Right renal cortex interstitium (tissue), 3 donors: ENCODE data around the gene C1orf185. TPM values are rescaled to one million over a fixed set of nuclear protein-coding genes. Genes with fewer than 3 reads are reported as not detected.
"Not testable (repeated sequence)": the region's sequence is repeated elsewhere in the genome, so short reads cannot be mapped to it uniquely, and the experiment has no call there.

ENCODE experiments used
- DNase-seq, 3 donors: peaks; one replicate each; pipeline ENCODE4 v3.0.0-alpha.2; 2013; ENCODE audit warnings: low read depth in 3 of 3, low spot score in 2 of 3
- polyA plus RNA-seq, 3 donors: library from polyadenylated mRNA; unstranded; fragments of 120-200 nt; gene quantifications; one replicate each; pipeline ENCODE4 v1.2.1, GENCODE V29; 2013; ENCODE audit not compliant: insufficient read length in 3 of 3

The C1orf185 gene
- not detected for polyA plus RNA-seq

DNA sequence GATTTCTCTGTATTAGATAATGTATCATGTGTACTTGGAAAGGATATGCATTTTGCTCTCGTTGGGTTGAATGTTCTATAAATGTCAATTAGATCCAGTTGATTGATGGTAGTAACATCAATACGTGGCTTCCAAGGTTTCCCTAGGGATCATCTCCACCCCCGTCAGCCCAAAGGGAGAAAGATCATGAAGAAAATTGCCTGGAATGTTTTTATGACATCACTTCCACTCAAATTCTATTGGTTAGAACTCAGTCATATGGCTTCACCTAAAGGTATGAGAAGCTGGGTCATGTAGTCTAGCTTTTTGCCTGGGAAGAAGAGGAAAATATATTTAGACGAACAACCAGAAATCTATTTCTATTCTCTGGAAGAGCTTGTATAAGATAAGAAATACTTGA lies at the start of gene C1orf185:
Gene C1orf185, plus strand, starts transcription at position 253 of the 400 bp plus-strand sequence. Its CDS starts 6 bp downstream, at position 259.
- no peak for DNase-seq

- no peak for DNase-seq
These were observed 43.2 kb upstream of the C1orf185 start for GRCh38 chr1:51058858-51059257.

- no peak for DNase-seq
These were observed 40.7 kb upstream of the C1orf185 start for GRCh38 chr1:51061231-51061918.

DNA sequence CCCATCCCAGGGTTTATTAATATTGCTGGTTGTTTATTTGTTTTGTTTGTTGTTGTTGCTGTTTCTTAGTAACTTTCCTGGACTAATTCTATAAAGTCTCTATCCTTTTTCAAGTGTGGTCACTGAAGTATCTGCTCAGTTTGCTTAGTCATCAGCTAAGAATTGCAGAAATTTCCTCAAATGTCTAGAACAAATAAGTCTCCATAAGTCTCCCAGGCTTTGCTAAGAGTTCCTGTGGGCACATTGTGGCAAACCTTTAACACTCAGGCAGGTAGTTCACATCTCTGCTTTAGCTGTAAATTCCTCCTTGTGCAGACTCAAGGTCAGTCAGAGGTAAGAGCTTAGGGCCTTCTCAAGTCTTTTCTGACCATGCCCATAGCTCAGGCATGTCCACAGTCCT lies 38.9 kb upstream of the C1orf185 start:
- DNase-seq, result no peak

- no peak for DNase-seq
These were observed 32.0 kb upstream of the C1orf185 start for GRCh38 chr1:51070011-51070410.

- no peak for DNase-seq
These were observed 31.4 kb upstream of the C1orf185 start for GRCh38 chr1:51070640-51071039.

GRCh38 chr1:51071291-51072042 lies 30.6 kb upstream of the C1orf185 start:
- DNase-seq, result no peak

DNA sequence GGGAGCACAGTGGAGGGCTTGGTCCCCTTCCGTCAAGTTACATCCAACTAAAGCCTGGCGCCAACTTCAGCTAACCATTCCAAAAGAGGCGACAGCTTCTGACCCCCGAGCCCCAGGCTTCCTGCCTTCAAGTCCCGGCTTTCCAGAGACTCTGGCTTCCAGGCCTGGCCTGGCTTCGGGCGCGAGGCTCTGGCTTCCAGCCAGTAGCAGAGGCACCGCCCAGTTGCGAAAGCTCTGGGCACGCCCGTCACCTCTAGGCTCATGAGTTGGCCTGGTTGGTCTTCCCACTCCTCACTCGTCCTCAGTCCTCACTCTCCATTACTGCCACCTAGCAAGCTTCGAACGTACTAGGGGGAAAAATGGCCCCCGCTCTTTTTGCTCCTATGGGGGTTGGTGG lies 30.0 kb upstream of the C1orf185 start:
- DNase-seq, result no peak

- DNase-seq, result no peak
These were observed 29.4 kb upstream of the C1orf185 start for GRCh38 chr1:51072651-51073050.

GRCh38 chr1:51073456-51073855 lies 28.6 kb upstream of the C1orf185 start:
- DNase-seq, result no peak

DNA sequence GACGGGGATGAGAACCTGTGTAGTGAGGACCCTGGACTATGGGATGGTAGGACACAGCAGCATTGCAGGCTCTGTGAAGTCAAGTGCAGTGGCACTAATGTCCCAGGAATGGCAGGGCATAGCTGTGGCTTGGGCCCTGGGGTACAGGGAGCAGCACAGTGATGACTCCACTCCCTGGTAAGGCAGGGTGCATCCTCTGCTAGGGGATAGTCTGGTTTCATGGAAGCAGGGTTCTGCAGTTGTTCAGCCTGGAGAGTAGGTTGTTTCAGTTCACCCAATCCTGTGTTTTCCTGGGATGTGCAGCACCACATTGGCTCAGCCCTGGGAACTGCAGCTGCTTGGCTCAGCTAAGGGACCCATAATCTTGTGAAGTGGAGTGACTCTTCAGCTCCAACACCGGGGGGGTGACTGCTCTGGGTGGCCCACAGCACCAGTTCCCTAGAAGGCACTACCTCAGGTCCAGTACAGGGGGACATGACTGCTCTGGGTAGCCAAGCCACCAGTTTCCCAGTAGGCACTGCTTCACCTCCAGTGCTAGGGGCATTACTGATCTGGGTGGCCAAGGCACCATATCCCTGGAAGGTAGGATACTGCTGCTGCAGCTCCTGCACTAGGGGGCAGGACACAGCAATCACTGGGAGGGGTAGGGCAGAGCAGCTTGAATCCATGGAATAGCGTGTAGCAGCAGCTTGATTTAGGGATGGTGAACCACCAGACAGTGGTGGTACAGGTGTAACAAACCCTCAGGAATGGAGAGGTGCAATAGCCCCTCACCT lies 15.3 kb upstream of the C1orf185 start:
- DNase-seq, result no peak

DNA sequence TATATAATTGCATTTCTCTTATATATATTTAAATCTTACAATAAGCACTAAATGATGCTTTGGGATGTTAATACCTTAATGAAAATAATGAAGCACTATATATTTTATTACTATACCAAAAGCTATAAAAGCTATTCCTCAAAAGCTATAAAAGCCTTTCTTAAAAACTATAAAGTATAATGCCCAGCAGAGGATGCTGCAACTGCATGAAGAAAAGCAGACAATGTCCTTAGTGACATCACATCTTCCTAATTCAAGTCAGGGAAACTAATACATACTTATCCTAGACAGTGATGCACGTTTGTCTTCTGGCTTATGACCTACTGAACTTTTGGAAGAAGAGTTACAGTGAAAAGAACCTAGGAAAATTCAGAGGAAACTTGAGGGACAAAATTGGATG lies 13.6 kb upstream of the C1orf185 start:
- DNase-seq, result no peak

DNA sequence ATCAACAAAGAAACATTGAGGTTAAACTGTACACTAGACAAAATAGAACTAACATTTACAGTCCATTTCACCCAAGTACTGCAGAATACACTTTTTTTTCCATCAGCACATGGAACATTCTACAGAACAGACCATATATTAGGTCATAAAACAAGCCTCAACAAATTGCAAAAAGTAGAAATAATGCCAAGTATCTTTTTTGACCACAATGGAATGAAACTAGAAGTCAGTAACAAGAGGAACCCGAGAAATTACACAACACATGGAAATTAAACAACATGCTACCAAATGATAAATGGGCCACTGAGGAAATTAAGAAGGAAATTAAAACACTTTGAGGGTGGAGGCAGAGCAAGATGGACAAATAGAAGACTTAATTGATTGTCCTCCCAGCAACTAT lies 8.4 kb upstream of the C1orf185 start:
- DNase-seq, result no peak

- DNase-seq, result no peak
These were observed 4.9 kb upstream of the C1orf185 start for GRCh38 chr1:51097171-51097570.

GRCh38 chr1:51100264-51100880 lies 1.7 kb upstream of the C1orf185 start:
- no peak for DNase-seq

DNA sequence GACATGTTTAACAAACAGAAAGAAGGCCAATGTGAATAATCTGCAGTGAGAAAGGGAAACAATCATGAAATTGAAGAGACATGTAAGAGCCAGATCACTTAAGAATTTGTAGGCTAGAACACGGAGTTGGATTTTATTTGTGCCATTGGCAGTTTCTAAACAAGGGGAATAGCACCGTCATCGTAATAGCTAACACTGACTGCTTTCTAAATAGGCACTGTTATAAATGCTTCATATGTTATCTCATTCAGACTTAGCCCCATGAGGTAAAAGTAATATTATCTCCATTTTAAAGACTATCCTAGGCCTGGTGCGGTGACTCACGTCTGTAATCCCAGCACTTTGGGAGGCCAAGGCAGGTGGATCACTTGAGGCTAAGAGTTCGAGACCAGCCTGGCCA lies 12.1 kb downstream of the C1orf185 start:
- DNase-seq, result no peak

GRCh38 chr1:51115714-51116404 lies 13.8 kb downstream of the C1orf185 start:
- no peak for DNase-seq

DNA sequence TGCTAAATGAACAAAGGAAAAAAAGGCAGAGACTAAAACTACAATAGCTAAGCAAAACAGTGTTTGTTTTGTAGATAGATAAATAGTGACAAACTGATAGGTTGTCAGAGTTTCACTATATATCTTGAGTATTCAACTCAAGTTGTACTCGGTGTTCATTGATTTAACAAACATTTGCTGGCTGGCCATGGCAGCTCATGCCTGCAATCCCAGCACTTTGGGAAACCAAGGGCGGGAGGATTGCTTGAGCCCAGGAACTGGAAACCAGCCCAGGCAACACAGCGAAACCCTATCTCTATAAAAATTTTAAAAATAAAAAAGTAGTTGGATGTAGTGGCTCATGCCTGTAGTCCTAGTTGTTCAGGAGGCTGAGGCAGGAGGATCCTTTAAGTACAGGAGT lies 17.3 kb downstream of the C1orf185 start:
- DNase-seq, result no peak

DNA sequence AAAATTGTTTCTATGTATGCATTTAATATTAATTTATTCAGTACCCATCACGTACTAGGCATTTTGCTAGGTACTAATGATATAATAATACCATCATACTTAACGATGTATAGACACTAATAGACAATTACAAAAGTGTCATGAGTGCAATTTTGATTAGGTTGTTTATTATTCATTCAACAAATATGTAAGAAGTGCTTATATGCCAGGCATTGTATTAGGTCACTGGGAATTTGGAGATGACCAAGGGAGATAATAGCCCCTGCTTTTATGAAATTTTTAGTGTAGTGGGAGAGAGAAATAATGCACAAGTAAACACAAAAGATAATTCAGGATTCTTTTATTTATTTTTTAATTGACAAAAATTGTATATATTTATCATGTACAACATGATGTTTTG lies 18.6 kb downstream of the C1orf185 start:
- no peak for DNase-seq

DNA sequence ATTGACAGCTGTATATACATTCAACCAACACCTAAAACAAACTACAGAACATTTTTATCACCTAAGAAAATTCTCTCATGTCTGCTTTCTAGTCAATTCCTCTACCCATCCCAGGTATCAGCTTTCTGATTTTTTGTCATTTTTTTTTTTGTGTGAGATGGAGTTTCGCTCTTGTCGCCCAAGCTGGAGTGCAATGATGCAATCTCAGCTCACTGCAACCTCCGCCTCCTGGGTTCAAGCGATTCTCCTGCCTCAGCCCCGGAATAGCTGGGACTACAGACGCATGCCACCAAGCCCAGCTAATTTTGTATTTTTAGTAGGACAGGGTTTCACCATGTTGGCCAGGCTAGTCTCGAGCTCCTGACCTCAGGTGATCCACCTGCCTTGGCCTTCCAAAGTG lies 25.1 kb downstream of the C1orf185 start:
- not testable (repeated sequence) for DNase-seq
